HepG2 (cell line): ENCODE data around the gene ZNF416. TPM values are rescaled to one million over a fixed set of nuclear protein-coding genes. Genes with fewer than 3 reads are reported as not detected.

ENCODE experiments used
- ERF ChIP-seq: IDR thresholded peaks from 2 replicates; pipeline ENCODE4 v1.6.1; 2018; ENCODE audit warnings: missing biosample characterization, missing genetic modification reagents
- KAT7 ChIP-seq: IDR thresholded peaks from 2 replicates; pipeline ENCODE4 v1.6.1; 2018; ENCODE audit warnings: borderline replicate concordance, missing compliant biosample characterization
- MIER3 ChIP-seq: IDR thresholded peaks from 2 replicates; pipeline ENCODE4 v1.6.1; 2016; ENCODE audit warnings: missing compliant biosample characterization, borderline replicate concordance
- MTF2 ChIP-seq: sonication (generic); formaldehyde crosslinking; IDR thresholded peaks from 2 replicates; pipeline ENCODE4 v1.5.0; 2020; ENCODE audit warnings: missing genetic modification reagents, borderline replicate concordance
- MXD3 ChIP-seq: IDR thresholded peaks from 2 replicates; pipeline ENCODE4 v1.6.1; 2016; ENCODE audit warnings: mild to moderate bottlenecking, missing biosample characterization, missing genetic modification reagents
- NR2C2 ChIP-seq: sonication (generic); formaldehyde crosslinking; IDR thresholded peaks from 2 replicates; pipeline ENCODE4 v1.4.0; 2020; ENCODE audit warnings: missing genetic modification reagents, mild to moderate bottlenecking, moderate library complexity, borderline replicate concordance
- PHB2 ChIP-seq: fragments of 450-650 bp; IDR thresholded peaks from 2 replicates; pipeline ENCODE4 v1.6.1; 2018; ENCODE audit not compliant: partially characterized antibody
- PITX1 ChIP-seq: sonication (generic); formaldehyde crosslinking; IDR thresholded peaks from 2 replicates; pipeline ENCODE4 v1.5.1; 2020; ENCODE audit warnings: mild to moderate bottlenecking, missing genetic modification reagents
- SMAD3 ChIP-seq: sonication (generic); formaldehyde crosslinking; IDR thresholded peaks from 2 replicates; pipeline ENCODE4 v1.4.0; 2020; ENCODE audit warnings: missing genetic modification reagents
- SP1 ChIP-seq, 2 experiments: fragments of 450-650 bp in 1 of 2; sonication (generic) in 1 of 2; formaldehyde crosslinking in 1 of 2; IDR thresholded peaks; 2 replicates each; pipeline versions ENCODE4 v1.4.0 to v1.6.1; 2016 to 2020; ENCODE audit warnings: missing genetic modification reagents in 1 of 2
- TAF1 ChIP-seq: sonication (generic); formaldehyde crosslinking; IDR thresholded peaks from 2 replicates; pipeline ENCODE4 v1.4.0; 2020; ENCODE audit warnings: missing genetic modification reagents
- THRA ChIP-seq: sonication (generic); formaldehyde crosslinking; IDR thresholded peaks from 2 replicates; pipeline ENCODE4 v1.4.0; 2020; ENCODE audit warnings: missing genetic modification reagents, borderline replicate concordance
- ZFY ChIP-seq: sonication (generic); formaldehyde crosslinking; IDR thresholded peaks from 2 replicates; pipeline ENCODE4 v1.4.0; 2020; ENCODE audit warnings: missing genetic modification reagents
- ZMYM4 ChIP-seq: sonication (generic); formaldehyde crosslinking; IDR thresholded peaks from 2 replicates; pipeline ENCODE4 v1.8.1; 2023; ENCODE audit warnings: mild to moderate bottlenecking, missing genetic modification reagents
- ZNF12 ChIP-seq: sonication (generic); formaldehyde crosslinking; IDR thresholded peaks from 2 replicates; pipeline ENCODE4 v1.5.0; 2020; ENCODE audit warnings: missing genetic modification reagents
- ZNF205 ChIP-seq: IDR thresholded peaks from 2 replicates; pipeline ENCODE4 v1.6.1; 2018; ENCODE audit warnings: missing biosample characterization, missing genetic modification reagents
- ZNF335 ChIP-seq: sonication (generic); formaldehyde crosslinking; IDR thresholded peaks from 2 replicates; pipeline ENCODE4 v1.4.0; 2020; ENCODE audit warnings: missing genetic modification reagents
- ZNF337 ChIP-seq: sonication (generic); formaldehyde crosslinking; IDR thresholded peaks from 2 replicates; pipeline ENCODE4 v1.5.1; 2020; ENCODE audit warnings: missing genetic modification reagents, low read depth, mild to moderate bottlenecking, borderline replicate concordance
- ZNF431 ChIP-seq: sonication (generic); formaldehyde crosslinking; IDR thresholded peaks from 2 replicates; pipeline ENCODE4 v1.9.0; 2022; ENCODE audit warnings: missing genetic modification reagents, low read depth, mild to moderate bottlenecking, borderline replicate concordance
- ZNF547 ChIP-seq: sonication (generic); formaldehyde crosslinking; IDR thresholded peaks from 2 replicates; pipeline ENCODE4 v1.5.1; 2020; ENCODE audit warnings: mild to moderate bottlenecking, missing genetic modification reagents
- ZNF773 ChIP-seq: sonication (generic); formaldehyde crosslinking; IDR thresholded peaks from 2 replicates; pipeline ENCODE4 v1.4.0; 2020; ENCODE audit warnings: missing genetic modification reagents, borderline replicate concordance
- ZNF816 ChIP-seq: sonication (generic); formaldehyde crosslinking; IDR thresholded peaks from 2 replicates; pipeline ENCODE4 v1.8.0; 2022; ENCODE audit warnings: missing genetic modification reagents, mild to moderate bottlenecking, borderline replicate concordance
- polyA plus RNA-seq, 8 experiments: library from polyadenylated mRNA; depleted of rRNA in 3 of 8; stranded (reverse) in 7 of 8; unstranded in 1 of 8; fragments of >200 nt; fragmentation: Illumina TruSeq in 4 of 8; extraction: Trizol in 4 of 8; gene quantifications; 2 replicates each; pipeline versions ENCODE4 v1.2.1 to v1.2.3, GENCODE V29; 2011 to 2016; ENCODE audit warnings: low read depth in 4 of 8, missing spikeins in 1 of 8, mixed read lengths in 1 of 8; ENCODE audit not compliant: insufficient read depth in 1 of 8
- total RNA-seq, 5 experiments: library from RNA; depleted of rRNA; stranded (reverse); fragments of >200 nt; fragmentation: Illumina TruSeq; extraction: Trizol; gene quantifications; 2 replicates each; pipeline ENCODE4 v1.2.3, GENCODE V29; 2016; ENCODE audit warnings: low read depth in 1 of 5
- TF ChIP-seq, protein P1 (sequence below): IDR thresholded peaks from 2 replicates; pipeline ENCODE4 v1.6.1; 2016
- TF ChIP-seq, protein P2 (sequence below): conservative IDR thresholded peaks from 2 replicates; pipeline ENCODE4 v1.6.1; 2018; ENCODE audit warnings: missing genetic modification reagents
- TF ChIP-seq, protein P3 (sequence below), 2 experiments: sonication (generic) in 1 of 2; formaldehyde crosslinking in 1 of 2; IDR thresholded peaks; 2 replicates each; pipeline versions ENCODE4 v1.4.0 to v1.6.1; 2018 to 2020; ENCODE audit warnings: missing genetic modification reagents in 2 of 2, borderline replicate concordance in 1 of 2, low read depth in 1 of 2, mild to moderate bottlenecking in 1 of 2, missing biosample characterization in 1 of 2

The ZNF416 gene
- total and polyA plus RNA-seq, 2 of the 13 experiments (the other 11 are each of a cell fraction or from before 2014, with no cell fraction given): 1.5 to 5.3 TPM

GRCh38 chr19:57527136-57527881, 51.4 kb downstream of the ZNF416 start, which contains the start of gene ZNF549 (continued):
- no peak for TF ChIP-seq SP1 (IDR thresholded peaks at IDR 0.05)
- TF ChIP-seq SP1 (CRISPR knock-in tag; IDR thresholded peaks at IDR 0.05): peak; percentile 63; the same call in 1 of the 2 replicates
- TF ChIP-seq NR2C2: peak; percentile 73; the same call in 1 of the 2 replicates
- peak; percentile 55; the same call in 1 of the 2 replicates for TF ChIP-seq ERF (CRISPR knock-in tag)
- TF ChIP-seq ZNF205 (CRISPR knock-in tag): peak; percentile 83
- TF ChIP-seq MIER3: no peak
- TF ChIP-seq ZNF431 (CRISPR knock-in tag): no peak
- peak; percentile 94 for TF ChIP-seq ZNF335
- no peak for TF ChIP-seq ZNF337 (CRISPR knock-in tag)
- TF ChIP-seq MTF2 (CRISPR knock-in tag): no peak
- no peak for TF ChIP-seq ZNF12
- TF ChIP-seq, protein P1, sequence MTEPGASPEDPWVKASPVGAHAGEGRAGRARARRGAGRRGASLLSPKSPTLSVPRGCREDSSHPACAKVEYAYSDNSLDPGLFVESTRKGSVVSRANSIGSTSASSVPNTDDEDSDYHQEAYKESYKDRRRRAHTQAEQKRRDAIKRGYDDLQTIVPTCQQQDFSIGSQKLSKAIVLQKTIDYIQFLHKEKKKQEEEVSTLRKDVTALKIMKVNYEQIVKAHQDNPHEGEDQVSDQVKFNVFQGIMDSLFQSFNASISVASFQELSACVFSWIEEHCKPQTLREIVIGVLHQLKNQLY: no peak
- TF ChIP-seq ZFY: peak; percentile 85
- peak; percentile 78 for TF ChIP-seq TAF1 (CRISPR knock-in tag)
- peak; percentile 84 for TF ChIP-seq ZMYM4
- TF ChIP-seq SMAD3 (CRISPR knock-in tag): peak; percentile 59; the same call in 1 of the 2 replicates
- no peak for TF ChIP-seq ZNF773 (CRISPR knock-in tag)
- TF ChIP-seq, protein P2, sequence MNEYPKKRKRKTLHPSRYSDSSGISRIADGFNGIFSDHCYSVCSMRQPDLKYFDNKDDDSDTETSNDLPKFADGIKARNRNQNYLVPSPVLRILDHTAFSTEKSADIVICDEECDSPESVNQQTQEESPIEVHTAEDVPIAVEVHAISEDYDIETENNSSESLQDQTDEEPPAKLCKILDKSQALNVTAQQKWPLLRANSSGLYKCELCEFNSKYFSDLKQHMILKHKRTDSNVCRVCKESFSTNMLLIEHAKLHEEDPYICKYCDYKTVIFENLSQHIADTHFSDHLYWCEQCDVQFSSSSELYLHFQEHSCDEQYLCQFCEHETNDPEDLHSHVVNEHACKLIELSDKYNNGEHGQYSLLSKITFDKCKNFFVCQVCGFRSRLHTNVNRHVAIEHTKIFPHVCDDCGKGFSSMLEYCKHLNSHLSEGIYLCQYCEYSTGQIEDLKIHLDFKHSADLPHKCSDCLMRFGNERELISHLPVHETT: peak; percentile 76
- TF ChIP-seq, protein P3, sequence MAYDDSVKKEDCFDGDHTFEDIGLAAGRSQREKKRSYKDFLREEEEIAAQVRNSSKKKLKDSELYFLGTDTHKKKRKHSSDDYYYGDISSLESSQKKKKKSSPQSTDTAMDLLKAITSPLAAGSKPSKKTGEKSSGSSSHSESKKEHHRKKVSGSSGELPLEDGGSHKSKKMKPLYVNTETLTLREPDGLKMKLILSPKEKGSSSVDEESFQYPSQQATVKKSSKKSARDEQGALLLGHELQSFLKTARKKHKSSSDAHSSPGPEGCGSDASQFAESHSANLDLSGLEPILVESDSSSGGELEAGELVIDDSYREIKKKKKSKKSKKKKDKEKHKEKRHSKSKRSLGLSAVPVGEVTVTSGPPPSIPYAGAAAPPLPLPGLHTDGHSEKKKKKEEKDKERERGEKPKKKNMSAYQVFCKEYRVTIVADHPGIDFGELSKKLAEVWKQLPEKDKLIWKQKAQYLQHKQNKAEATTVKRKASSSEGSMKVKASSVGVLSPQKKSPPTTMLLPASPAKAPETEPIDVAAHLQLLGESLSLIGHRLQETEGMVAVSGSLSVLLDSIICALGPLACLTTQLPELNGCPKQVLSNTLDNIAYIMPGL (CRISPR knock-in tag; IDR thresholded peaks at IDR 0.05; ENCODE audit: borderline replicate concordance in 1 of 2, low read depth in 1 of 2): peak; percentile 82 to 88; a peak in 3 of 4 replicates
- peak; percentile 68; the same call in 1 of the 2 replicates for TF ChIP-seq KAT7
- no peak for TF ChIP-seq ZNF816 (CRISPR knock-in tag)
- TF ChIP-seq ZNF547 (CRISPR knock-in tag): peak; percentile 87; the same call in 1 of the 2 replicates
- no peak for TF ChIP-seq THRA (CRISPR knock-in tag)
- TF ChIP-seq PHB2: no peak
- peak; percentile 96 for TF ChIP-seq MXD3
- TF ChIP-seq PITX1: peak; percentile 40; the same call in 1 of the 2 replicates
